A549 (cell line): ENCODE measurements around the gene FGD2. TPM values are rescaled to one million over a fixed set of nuclear protein-coding genes. Genes with fewer than 3 reads are reported as not detected.

ENCODE experiments used
- ATAC-seq, 2 experiments: fragments of 200-7000 bp in 1 of 2; fragments of >200 bp in 1 of 2; cut with Nextera tagmentation in 1 of 2; cut with Tn5 transposase in 1 of 2; 3 replicates each; pipeline versions ENCODE4 v1.8.0 to v1.9.1; 2018 to 2020; ENCODE audit warnings: mild to moderate bottlenecking in 1 of 2, moderate library complexity in 1 of 2
- CTCF ChIA-PET: fragments of 300-600 bp; sonication (Branson Sonifier 250); formaldehyde crosslinking; extraction: SDS; loops from one replicate; lab custom pipeline; 2021; ENCODE audit warnings: antibody characterized with exemption, inconsistent platforms; lab: Yijun Ruan, JAX
- POLR2A ChIA-PET: fragments of 350-600 bp; formaldehyde crosslinking; extraction: SDS; loops from one replicate; lab custom pipeline; 2021; ENCODE audit warnings: antibody characterized with exemption, inconsistent platforms; lab: Yijun Ruan, JAX
- DNase-seq, 2 experiments: peaks; one replicate each; pipeline versions ENCODE4 v3.0.0 to v3.0.0-alpha.2; 2011 to 2016; ENCODE audit warnings: low read depth in 1 of 2, low spot score in 1 of 2
- FAIRE-seq: peaks from 2 replicates; lab custom pipeline; 2011; peaks lifted over from hg19 to GRCh38; lab: Jason Lieb, UNC
- H3K27ac ChIP-seq, 2 experiments: fragments of >200 bp; sonication (Bioruptor Twin); formaldehyde crosslinking; 3 replicates each; pipeline ENCODE4 v1.5.1; 2016 to 2017
- H3K4me1 ChIP-seq: fragments of >200 bp; sonication (Bioruptor Twin); formaldehyde crosslinking; 3 replicates; pipeline ENCODE4 v1.6.1; 2016
- H3K4me2 ChIP-seq: fragments of >200 bp; sonication (Bioruptor Twin); formaldehyde crosslinking; 3 replicates; pipeline ENCODE4 v1.6.1; 2016
- H3K4me3 ChIP-seq: fragments of >200 bp; sonication (Bioruptor Twin); formaldehyde crosslinking; 3 replicates; pipeline ENCODE4 v1.5.1; 2016
- H3K9me3 ChIP-seq: fragments of >200 bp; sonication (Bioruptor Twin); formaldehyde crosslinking; 3 replicates; pipeline ENCODE4 v1.6.1; 2016
- CBX2 ChIP-seq: fragments of 200-600 bp; sonication (generic); IDR thresholded peaks from 2 replicates; pipeline ENCODE4 v1.6.1; 2016; ENCODE audit warnings: low read depth, mild to moderate bottlenecking, borderline replicate concordance
- CBX8 ChIP-seq: fragments of 200-600 bp; sonication (generic); IDR thresholded peaks from 2 replicates; pipeline ENCODE4 v1.6.1; 2016
- CHD2 ChIP-seq: fragments of 150-350 bp; IDR thresholded peaks from 2 replicates; pipeline ENCODE4 v1.6.1; 2014; ENCODE audit warnings: low read length; ENCODE audit not compliant: partially characterized antibody
- EHF ChIP-seq: fragments of 250-450 bp; sonication (Bioruptor Pico); IDR thresholded peaks from 2 replicates; pipeline ENCODE4 v1.5.0; 2020; ENCODE audit warnings: mild to moderate bottlenecking
- ESRRA ChIP-seq: fragments of 150-350 bp; IDR thresholded peaks from 2 replicates; pipeline ENCODE4 v1.6.1; 2014; ENCODE audit warnings: mild to moderate bottlenecking, low read length, borderline replicate concordance
- GATA3 ChIP-seq: IDR thresholded peaks from 2 replicates; pipeline ENCODE4 v1.6.1; 2012; ENCODE audit warnings: borderline replicate concordance
- HOXA7 ChIP-seq: fragments of 250-450 bp; sonication (Bioruptor Pico); IDR thresholded peaks from 2 replicates; pipeline ENCODE4 v1.5.0; 2020; ENCODE audit warnings: mild to moderate bottlenecking, moderate library complexity
- HOXB13 ChIP-seq: fragments of 250-450 bp; sonication (Bioruptor Pico); IDR thresholded peaks from 2 replicates; pipeline ENCODE4 v1.5.0; 2020; ENCODE audit warnings: low read depth, mild to moderate bottlenecking, moderate library complexity
- HOXB5 ChIP-seq: fragments of 250-450 bp; sonication (Bioruptor Pico); IDR thresholded peaks from 2 replicates; pipeline ENCODE4 v1.5.0; 2020; ENCODE audit warnings: mild to moderate bottlenecking, moderate library complexity
- JUNB ChIP-seq: fragments of >200 bp; sonication (Bioruptor Twin); formaldehyde crosslinking; IDR thresholded peaks from 2 replicates; pipeline ENCODE4 v1.6.1; 2016
- KDM1A ChIP-seq: fragments of 200-600 bp; sonication (generic); IDR thresholded peaks from 2 replicates; pipeline ENCODE4 v1.6.1; 2016; ENCODE audit warnings: low read depth, mild to moderate bottlenecking
- KDM5A ChIP-seq: fragments of 200-600 bp; sonication (generic); IDR thresholded peaks from 2 replicates; pipeline ENCODE4 v1.6.1; 2016; ENCODE audit warnings: antibody characterized with exemption, mild to moderate bottlenecking
- MAFK ChIP-seq: fragments of 450-650 bp; IDR thresholded peaks from 2 replicates; pipeline ENCODE4 v1.6.1; 2014; ENCODE audit not compliant: partially characterized antibody
- NPAS2 ChIP-seq: fragments of 250-450 bp; sonication (Bioruptor Pico); IDR thresholded peaks from 2 replicates; pipeline ENCODE4 v1.8.0; 2022; ENCODE audit warnings: mild to moderate bottlenecking, moderate library complexity, borderline replicate concordance
- NR3C1 ChIP-seq: fragments of >200 bp; sonication (Bioruptor Twin); formaldehyde crosslinking; IDR thresholded peaks from 3 replicates; pipeline ENCODE4 v1.6.1; 2017
- PHF8 ChIP-seq: fragments of 200-600 bp; sonication (generic); IDR thresholded peaks from 2 replicates; pipeline ENCODE4 v1.6.1; 2016; ENCODE audit warnings: low read depth, mild to moderate bottlenecking, antibody characterized with exemption, moderate library complexity, borderline replicate concordance
- POLR2A ChIP-seq: IDR thresholded peaks from 2 replicates; pipeline ENCODE4 v1.6.1; 2012; ENCODE audit warnings: mild to moderate bottlenecking, low read length
- POLR2AphosphoS2 ChIP-seq: conservative IDR thresholded peaks from 2 replicates; pipeline ENCODE4 v1.6.1; 2012; ENCODE audit warnings: low read length, improper control_type of control experiment, inconsistent platforms
- RARB ChIP-seq: fragments of 250-450 bp; sonication (Bioruptor Pico); IDR thresholded peaks from 2 replicates; pipeline ENCODE4 v1.8.0; 2021; ENCODE audit warnings: mild to moderate bottlenecking, moderate library complexity
- RNF2 ChIP-seq: fragments of 200-600 bp; sonication (generic); IDR thresholded peaks from 2 replicates; pipeline ENCODE4 v1.6.1; 2016; ENCODE audit warnings: low read depth, mild to moderate bottlenecking, antibody characterized with exemption, moderate library complexity, borderline replicate concordance
- TP53 ChIP-seq: fragments of 250-450 bp; sonication (Bioruptor Pico); IDR thresholded peaks from 2 replicates; pipeline ENCODE4 v1.5.0; 2021; ENCODE audit warnings: mild to moderate bottlenecking, moderate library complexity
- ZFP36 ChIP-seq: fragments of 450-650 bp; IDR thresholded peaks from 2 replicates; pipeline ENCODE4 v1.6.1; 2014; ENCODE audit warnings: borderline replicate concordance; ENCODE audit not compliant: partially characterized antibody
- ZNF302 ChIP-seq: fragments of 250-450 bp; sonication (Bioruptor Pico); IDR thresholded peaks from 2 replicates; pipeline ENCODE4 v1.9.0; 2021; ENCODE audit warnings: inconsistent platforms, mild to moderate bottlenecking, moderate library complexity
- ZSCAN20 ChIP-seq: fragments of 250-450 bp; sonication (Bioruptor Pico); IDR thresholded peaks from 2 replicates; pipeline ENCODE4 v1.8.0; 2022; ENCODE audit warnings: mild to moderate bottlenecking, moderate library complexity
- WGBS: methylation state at CpG from one replicate; pipeline ENCODE4 v1.1.6; 2017; ENCODE audit errors: missing lambda C conversion rate; 5-methylcytosine and 5-hydroxymethylcytosine counted together
- polyA plus RNA-seq, 4 experiments: library from polyadenylated mRNA; depleted of rRNA in 3 of 4; stranded (reverse); fragments of >200 nt; fragmentation: RNase III in 1 of 4; extraction: RNeasy Plus Mini Kit Qiagen cat#74134 plus additional on column Dnase treatment in 1 of 4; gene quantifications; 2 replicates in 3 of 4; 3 replicates in 1 of 4; pipeline ENCODE4 v1.2.3, GENCODE V29; 2011 to 2017
- TF ChIP-seq, protein P1 (sequence below): fragments of 200-600 bp; sonication (generic); IDR thresholded peaks from 2 replicates; pipeline ENCODE4 v1.6.1; 2016; ENCODE audit warnings: antibody characterized with exemption, mild to moderate bottlenecking, moderate library complexity
- TF ChIP-seq, protein P2 (sequence below): IDR thresholded peaks from 2 replicates; pipeline ENCODE4 v1.6.1; 2012
- TF ChIP-seq, protein P3 (sequence below): IDR thresholded peaks from 2 replicates; pipeline ENCODE4 v1.6.1; 2012
- TF ChIP-seq, protein P4 (sequence below): IDR thresholded peaks from 2 replicates; pipeline ENCODE4 v1.6.1; 2012; ENCODE audit warnings: low read depth, borderline replicate concordance

FGD2 gene
- polyA plus RNA-seq, 2 of the 4 experiments (the other 2 are of a cell fraction) = not detected

DNA sequence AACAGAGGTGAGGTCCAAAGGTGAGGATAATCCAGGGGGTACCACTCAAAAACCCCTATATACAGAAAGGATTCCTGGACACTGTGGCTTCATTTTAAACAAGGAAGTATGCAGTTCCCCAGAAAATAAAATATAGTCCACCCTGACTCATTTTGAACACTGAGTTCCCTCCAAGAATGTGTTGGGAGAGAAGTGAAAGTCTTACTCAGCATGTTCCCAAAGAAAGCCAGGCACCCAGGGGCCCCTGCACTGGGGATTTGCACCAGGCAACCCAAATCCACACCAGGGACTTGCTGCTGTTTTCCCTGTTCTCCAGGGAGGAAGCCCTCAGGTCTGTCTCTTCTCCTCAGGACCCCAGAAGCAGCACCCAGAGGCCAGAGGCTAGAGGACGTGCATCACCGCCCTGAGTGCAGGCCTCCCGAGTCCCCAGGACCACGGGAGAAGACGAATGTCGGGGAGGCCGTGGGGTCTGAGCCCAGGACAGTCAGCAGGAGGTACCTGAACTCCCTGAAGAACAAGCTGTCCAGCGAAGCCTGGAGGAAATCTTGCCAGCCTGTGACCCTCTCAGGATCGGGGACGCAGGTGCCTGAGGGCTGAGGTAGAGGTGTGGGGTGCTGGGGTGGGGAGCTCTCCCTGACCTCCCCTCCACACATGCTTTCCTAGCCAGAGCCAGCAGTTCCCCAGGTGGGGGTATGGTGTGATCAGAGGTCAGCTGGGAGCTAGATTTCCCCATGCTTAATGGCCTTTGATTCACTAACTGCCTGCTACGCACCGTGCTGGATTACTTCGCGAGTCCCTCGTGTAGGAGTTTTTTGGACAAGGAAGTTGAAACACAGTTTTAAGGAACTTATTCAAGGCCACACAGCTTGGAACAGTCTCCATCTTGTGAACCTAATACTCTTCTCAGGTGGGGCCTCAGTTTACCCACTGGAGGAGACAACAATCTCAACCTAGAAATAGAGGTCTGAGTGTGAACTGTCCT, 3.3 kb downstream of the FGD2 start:
- ChIA-PET POLR2A (no interaction called here), CTCF (interaction anchor here (1.0 to 2.8 kb wide), 3 partner anchors 10 to 167 kb away, joined by 3 to 20 read pairs (median 5); partner anchors contain the start of gene C6orf89)
- H3K27ac ChIP-seq = no peak overlapping the region
- H3K4me1 ChIP-seq = no peaks in the 10 kb centered on the region
- WGBS = 86% methylated on average over 8 of the region's 15 CpGs
- no peaks in the 10 kb centered on the region for H3K9me3 ChIP-seq
- DNase-seq (no peak), FAIRE-seq (no peak), ATAC-seq (no peak)
- TF ChIP-seq ZFP36 (no peak), HOXB5 (no peak), CBX8 (no peak), MAFK (no peak), HOXB13 (CRISPR knock-in tag) (no peak), ZSCAN20 (CRISPR knock-in tag) (no peak), POLR2A (no peak), KDM1A (no peak), POLR2AphosphoS2 (no peak), TP53 (CRISPR knock-in tag) (no peak), GATA3 (no peak), KDM5A (no peak)
- TF ChIP-seq, protein P1, sequence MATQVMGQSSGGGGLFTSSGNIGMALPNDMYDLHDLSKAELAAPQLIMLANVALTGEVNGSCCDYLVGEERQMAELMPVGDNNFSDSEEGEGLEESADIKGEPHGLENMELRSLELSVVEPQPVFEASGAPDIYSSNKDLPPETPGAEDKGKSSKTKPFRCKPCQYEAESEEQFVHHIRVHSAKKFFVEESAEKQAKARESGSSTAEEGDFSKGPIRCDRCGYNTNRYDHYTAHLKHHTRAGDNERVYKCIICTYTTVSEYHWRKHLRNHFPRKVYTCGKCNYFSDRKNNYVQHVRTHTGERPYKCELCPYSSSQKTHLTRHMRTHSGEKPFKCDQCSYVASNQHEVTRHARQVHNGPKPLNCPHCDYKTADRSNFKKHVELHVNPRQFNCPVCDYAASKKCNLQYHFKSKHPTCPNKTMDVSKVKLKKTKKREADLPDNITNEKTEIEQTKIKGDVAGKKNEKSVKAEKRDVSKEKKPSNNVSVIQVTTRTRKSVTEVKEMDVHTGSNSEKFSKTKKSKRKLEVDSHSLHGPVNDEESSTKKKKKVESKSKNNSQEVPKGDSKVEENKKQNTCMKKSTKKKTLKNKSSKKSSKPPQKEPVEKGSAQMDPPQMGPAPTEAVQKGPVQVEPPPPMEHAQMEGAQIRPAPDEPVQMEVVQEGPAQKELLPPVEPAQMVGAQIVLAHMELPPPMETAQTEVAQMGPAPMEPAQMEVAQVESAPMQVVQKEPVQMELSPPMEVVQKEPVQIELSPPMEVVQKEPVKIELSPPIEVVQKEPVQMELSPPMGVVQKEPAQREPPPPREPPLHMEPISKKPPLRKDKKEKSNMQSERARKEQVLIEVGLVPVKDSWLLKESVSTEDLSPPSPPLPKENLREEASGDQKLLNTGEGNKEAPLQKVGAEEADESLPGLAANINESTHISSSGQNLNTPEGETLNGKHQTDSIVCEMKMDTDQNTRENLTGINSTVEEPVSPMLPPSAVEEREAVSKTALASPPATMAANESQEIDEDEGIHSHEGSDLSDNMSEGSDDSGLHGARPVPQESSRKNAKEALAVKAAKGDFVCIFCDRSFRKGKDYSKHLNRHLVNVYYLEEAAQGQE = no peak
- TF ChIP-seq, protein P2, sequence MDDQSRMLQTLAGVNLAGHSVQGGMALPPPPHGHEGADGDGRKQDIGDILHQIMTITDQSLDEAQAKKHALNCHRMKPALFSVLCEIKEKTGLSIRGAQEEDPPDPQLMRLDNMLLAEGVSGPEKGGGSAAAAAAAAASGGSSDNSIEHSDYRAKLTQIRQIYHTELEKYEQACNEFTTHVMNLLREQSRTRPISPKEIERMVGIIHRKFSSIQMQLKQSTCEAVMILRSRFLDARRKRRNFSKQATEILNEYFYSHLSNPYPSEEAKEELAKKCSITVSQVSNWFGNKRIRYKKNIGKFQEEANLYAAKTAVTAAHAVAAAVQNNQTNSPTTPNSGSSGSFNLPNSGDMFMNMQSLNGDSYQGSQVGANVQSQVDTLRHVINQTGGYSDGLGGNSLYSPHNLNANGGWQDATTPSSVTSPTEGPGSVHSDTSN = no peak
- TF ChIP-seq, protein P3, sequence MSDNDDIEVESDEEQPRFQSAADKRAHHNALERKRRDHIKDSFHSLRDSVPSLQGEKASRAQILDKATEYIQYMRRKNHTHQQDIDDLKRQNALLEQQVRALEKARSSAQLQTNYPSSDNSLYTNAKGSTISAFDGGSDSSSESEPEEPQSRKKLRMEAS = no peak
- H3K4me2 ChIP-seq = no peak overlapping the region
- no peak overlapping the region for H3K4me3 ChIP-seq

DNA sequence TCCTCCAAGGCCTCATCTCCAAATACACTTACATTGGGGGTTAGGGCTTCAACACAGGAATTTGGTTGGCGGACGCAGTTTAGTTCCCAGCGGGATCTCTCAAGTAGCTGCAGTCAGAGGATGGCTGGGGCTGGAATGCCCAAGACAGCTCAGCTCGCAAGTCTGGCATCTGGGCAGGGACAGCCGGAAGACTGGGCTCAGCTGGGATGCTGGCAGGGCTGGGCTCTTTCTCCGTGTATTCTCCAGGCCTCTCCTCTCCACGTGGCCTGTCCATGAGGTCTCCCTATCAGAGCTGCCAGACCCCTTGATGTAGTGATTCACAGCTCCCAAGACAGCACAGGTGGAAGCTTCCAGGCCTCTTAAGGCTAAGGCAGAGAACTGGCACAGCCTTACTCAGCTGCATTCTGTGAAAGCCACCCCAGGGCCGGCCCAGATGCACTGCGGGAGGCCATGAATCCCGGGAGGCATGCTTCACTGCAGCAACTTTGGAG, 5.0 kb downstream of the FGD2 start:
- no peak for DNase-seq
- FAIRE-seq = no peak
- TF ChIP-seq CHD2 = no peak
- no peak for TF ChIP-seq CBX8
- no peak for TF ChIP-seq ZSCAN20 (CRISPR knock-in tag)
- no peak for TF ChIP-seq NR3C1
- no peak for TF ChIP-seq NPAS2 (CRISPR knock-in tag)
- TF ChIP-seq EHF = no peak
- no peak for TF ChIP-seq CBX2
- no peak for TF ChIP-seq ZNF302 (CRISPR knock-in tag)
- TF ChIP-seq HOXA7 (CRISPR knock-in tag) = no peak
- no peak for TF ChIP-seq RARB (CRISPR knock-in tag)
- no peak for TF ChIP-seq HOXB5
- TF ChIP-seq PHF8 = no peak
- TF ChIP-seq RNF2 = no peak
- no peak for TF ChIP-seq GATA3
- no peak for TF ChIP-seq JUNB
- TF ChIP-seq POLR2A = no peak
- no peak for TF ChIP-seq ESRRA
- TF ChIP-seq, protein P4, sequence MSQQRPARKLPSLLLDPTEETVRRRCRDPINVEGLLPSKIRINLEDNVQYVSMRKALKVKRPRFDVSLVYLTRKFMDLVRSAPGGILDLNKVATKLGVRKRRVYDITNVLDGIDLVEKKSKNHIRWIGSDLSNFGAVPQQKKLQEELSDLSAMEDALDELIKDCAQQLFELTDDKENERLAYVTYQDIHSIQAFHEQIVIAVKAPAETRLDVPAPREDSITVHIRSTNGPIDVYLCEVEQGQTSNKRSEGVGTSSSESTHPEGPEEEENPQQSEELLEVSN = no peak
- no peak for TF ChIP-seq KDM1A

More for the DNA sequence above, 5.0 kb downstream of the FGD2 start:
- CTCF ChIA-PET = interaction anchor here (2.8 kb wide), 1 partner anchor 8 kb away, joined by 20 read pairs; no protein-coding TSS in a partner anchor
- Histone ChIP-seq H3K4me1 (no peaks in the 10 kb centered on the region), H3K4me3 (no peak overlapping the region), H3K9me3 (no peaks in the 10 kb centered on the region), H3K27ac (no peak overlapping the region), H3K4me2 (no peak overlapping the region)
- no peak for ATAC-seq
- POLR2A ChIA-PET = no interaction called here
- 100% methylated on average over 3 of the region's 10 CpGs for WGBS
